ENCODE measurements around the gene BCL11A. TPM values are rescaled to one million over a fixed set of nuclear protein-coding genes. Genes with fewer than 3 reads are reported as not detected.
A peak's percentile ranks its signal among the peaks of the same experiment; 100 is the strongest.

BCL11A gene
- total RNA-seq, 1 donor from 2014 or later, result 29.8 TPM

DNA sequence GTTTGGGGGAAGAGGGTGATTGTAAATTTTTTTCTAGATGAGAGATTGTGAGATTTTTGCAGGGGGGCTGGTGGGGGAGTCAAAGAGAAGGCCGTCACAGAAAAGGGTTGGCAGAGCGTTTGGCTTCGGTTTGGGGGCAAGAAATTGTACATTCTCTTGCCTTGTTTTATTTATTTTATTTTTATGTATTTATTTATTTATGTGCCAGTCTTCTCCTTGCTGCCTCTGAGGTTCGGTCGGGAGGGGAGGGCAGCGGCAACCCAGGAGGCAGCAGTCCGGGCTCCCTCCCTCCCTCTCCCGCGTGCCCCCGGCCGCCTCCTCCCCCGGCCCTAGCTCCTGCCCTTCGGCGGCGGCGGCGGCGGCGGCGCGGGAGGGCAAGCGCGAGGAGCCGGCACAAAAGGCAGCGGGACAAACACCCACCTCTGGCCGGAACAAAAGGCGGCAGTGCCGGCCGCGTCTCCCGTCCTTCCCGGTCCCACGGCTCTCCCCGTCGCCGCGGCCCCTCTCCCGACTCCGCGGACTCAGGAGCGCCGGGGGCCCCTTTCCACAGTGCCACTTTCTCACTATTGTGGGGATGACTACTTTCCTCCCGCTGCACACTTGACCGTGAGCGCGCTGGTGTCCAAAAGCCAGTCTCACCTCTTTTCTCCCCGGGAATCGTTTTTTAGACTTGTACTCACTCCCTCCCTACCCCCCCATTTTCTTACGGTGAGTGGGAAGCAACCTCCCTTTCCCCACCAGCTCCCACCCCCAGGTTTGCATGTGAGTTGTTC lies 1.2 kb downstream of the BCL11A start:
- Histone ChIP-seq H3K27ac (ENCODE audit: low read depth, low read length) (peak overlapping the region; percentile 68), H3K4me2 (ENCODE audit: low read length) (peak overlapping the region; percentile 99), H4K20me1 (ENCODE audit: insufficient read depth, low read length) (peaks cover 5% of the 10 kb centered on the region), H3K9me3 (ENCODE audit: insufficient read depth, low read depth, low read length) (no peaks in the 10 kb centered on the region), H3K27me3 (ENCODE audit: insufficient read depth, low read length) (peaks cover 19% of the 10 kb centered on the region), H3K9ac (ENCODE audit: low read length) (peak overlapping the region; percentile 86), H3K79me2 (ENCODE audit: insufficient read depth, low read length) (peaks cover 52% of the 10 kb centered on the region), H3K4me1 (ENCODE audit: insufficient read depth, low read length) (peaks cover 12% of the 10 kb centered on the region), H2AFZ (ENCODE audit: low read depth, low read length) (peak overlapping the region; percentile 65), H3K36me3 (ENCODE audit: insufficient read depth, low read length) (no peaks in the 10 kb centered on the region), H3K4me3 (ENCODE audit: insufficient read depth, low read depth, low read length) (peak overlapping the region; percentile 91)
- FAIRE-seq (no peak), DNase-seq (ENCODE audit: low read depth) (no peak)
- no peaks in the 10 kb centered on the region for H3K27me3 Mint-ChIP-seq (ENCODE audit: low read depth, unreplicated experiment)
- H3K27ac Mint-ChIP-seq (ENCODE audit: unreplicated experiment), result peak overlapping the region; percentile 91
- H3K9me3 Mint-ChIP-seq (ENCODE audit: unreplicated experiment), result no peaks in the 10 kb centered on the region
- TF ChIP-seq, protein P1, sequence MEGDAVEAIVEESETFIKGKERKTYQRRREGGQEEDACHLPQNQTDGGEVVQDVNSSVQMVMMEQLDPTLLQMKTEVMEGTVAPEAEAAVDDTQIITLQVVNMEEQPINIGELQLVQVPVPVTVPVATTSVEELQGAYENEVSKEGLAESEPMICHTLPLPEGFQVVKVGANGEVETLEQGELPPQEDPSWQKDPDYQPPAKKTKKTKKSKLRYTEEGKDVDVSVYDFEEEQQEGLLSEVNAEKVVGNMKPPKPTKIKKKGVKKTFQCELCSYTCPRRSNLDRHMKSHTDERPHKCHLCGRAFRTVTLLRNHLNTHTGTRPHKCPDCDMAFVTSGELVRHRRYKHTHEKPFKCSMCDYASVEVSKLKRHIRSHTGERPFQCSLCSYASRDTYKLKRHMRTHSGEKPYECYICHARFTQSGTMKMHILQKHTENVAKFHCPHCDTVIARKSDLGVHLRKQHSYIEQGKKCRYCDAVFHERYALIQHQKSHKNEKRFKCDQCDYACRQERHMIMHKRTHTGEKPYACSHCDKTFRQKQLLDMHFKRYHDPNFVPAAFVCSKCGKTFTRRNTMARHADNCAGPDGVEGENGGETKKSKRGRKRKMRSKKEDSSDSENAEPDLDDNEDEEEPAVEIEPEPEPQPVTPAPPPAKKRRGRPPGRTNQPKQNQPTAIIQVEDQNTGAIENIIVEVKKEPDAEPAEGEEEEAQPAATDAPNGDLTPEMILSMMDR (IDR thresholded peaks at IDR 0.05; ENCODE audit: insufficient read depth, low read depth, low read length), result no peak
- no peak for TF ChIP-seq EZH2 (IDR thresholded peaks at IDR 0.05; ENCODE audit: insufficient read depth, low read length)
- H3K36me3 Mint-ChIP-seq (ENCODE audit: low read depth, unreplicated experiment), result no peaks in the 10 kb centered on the region
- H3K4me1 Mint-ChIP-seq (ENCODE audit: low read depth, unreplicated experiment), result peaks cover 16% of the 10 kb centered on the region
- H3K4me3 Mint-ChIP-seq (ENCODE audit: unreplicated experiment), result peak overlapping the region; percentile 98

DNA sequence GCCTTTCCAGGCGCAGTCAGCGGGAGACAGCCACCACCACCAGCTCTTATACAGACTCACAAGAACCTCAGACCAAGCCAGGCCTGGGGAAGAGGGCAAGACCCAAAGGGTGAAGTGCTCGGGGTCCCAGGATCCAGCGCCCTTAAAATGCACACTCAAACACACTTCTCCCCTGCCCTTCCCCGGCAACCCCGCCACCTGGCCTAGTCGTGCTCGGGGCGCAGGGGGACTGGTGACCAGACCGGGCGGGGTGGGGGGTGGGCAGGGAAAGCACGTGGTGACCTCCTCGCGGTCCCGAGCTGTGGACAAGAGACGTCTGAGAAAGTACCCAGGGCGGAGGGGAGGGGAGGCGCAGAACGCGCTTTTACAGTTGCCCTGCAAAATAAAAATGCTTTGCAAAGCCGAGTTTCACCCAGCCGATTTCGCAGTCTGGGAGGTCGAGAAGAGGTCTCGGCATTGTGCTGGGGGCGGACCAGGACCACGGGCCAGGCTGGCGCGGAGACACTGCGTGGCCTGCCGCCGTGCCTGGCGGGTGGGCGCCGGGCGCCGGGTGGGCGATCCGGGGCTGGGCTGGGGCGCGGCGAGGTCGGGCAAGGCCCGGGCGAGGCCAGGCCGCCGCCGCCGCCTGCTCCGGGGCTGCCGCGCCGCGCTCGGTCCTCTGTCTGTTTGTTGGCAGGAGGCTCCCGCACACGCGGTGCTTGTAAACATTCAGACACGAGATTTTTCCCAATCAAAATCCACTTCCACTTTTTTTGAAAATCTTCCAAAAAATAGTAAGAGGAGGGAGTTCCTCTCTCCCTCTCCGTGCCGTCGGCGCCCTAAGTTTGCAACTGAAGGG lies 2.0 kb downstream of the BCL11A start:
- Mint-ChIP-seq H3K27ac (ENCODE audit: unreplicated experiment) (peak overlapping the region; percentile 91), H3K4me3 (ENCODE audit: unreplicated experiment) (peak overlapping the region; percentile 98), H3K36me3 (ENCODE audit: low read depth, unreplicated experiment) (no peaks in the 10 kb centered on the region), H3K27me3 (ENCODE audit: low read depth, unreplicated experiment) (no peaks in the 10 kb centered on the region), H3K4me1 (ENCODE audit: low read depth, unreplicated experiment) (peaks cover 16% of the 10 kb centered on the region), H3K9me3 (ENCODE audit: unreplicated experiment) (no peaks in the 10 kb centered on the region)
- no peaks in the 10 kb centered on the region for H3K9me3 ChIP-seq (ENCODE audit: insufficient read depth, low read depth, low read length)
- peaks cover 5% of the 10 kb centered on the region for H4K20me1 ChIP-seq (ENCODE audit: insufficient read depth, low read length)
- peaks cover 6% of the 10 kb centered on the region for H3K4me1 ChIP-seq (ENCODE audit: insufficient read depth, low read length)
- H2AFZ ChIP-seq (ENCODE audit: low read depth, low read length), result peak overlapping the region; percentile 42
- DNase-seq (ENCODE audit: low read depth), result peak; percentile 35
- H3K27ac ChIP-seq (ENCODE audit: low read depth, low read length), result peak overlapping the region; percentile 68
- peaks cover 59% of the 10 kb centered on the region for H3K79me2 ChIP-seq (ENCODE audit: insufficient read depth, low read length)
- H3K4me2 ChIP-seq (ENCODE audit: low read length), result peak overlapping the region; percentile 99
- H3K27me3 ChIP-seq (ENCODE audit: insufficient read depth, low read length), result peaks cover 13% of the 10 kb centered on the region
- TF ChIP-seq EZH2 (IDR thresholded peaks at IDR 0.05; ENCODE audit: insufficient read depth, low read length), result no peak
- TF ChIP-seq, protein P1 (IDR thresholded peaks at IDR 0.05; ENCODE audit: insufficient read depth, low read depth, low read length), result no peak
- peak overlapping the region; percentile 91 for H3K4me3 ChIP-seq (ENCODE audit: insufficient read depth, low read depth, low read length)
- no peak for FAIRE-seq
- no peaks in the 10 kb centered on the region for H3K36me3 ChIP-seq (ENCODE audit: insufficient read depth, low read length)
- peak overlapping the region; percentile 86 for H3K9ac ChIP-seq (ENCODE audit: low read length)
